Measurements from ENCODE around the gene LHB.

Gene LHB

DNA sequence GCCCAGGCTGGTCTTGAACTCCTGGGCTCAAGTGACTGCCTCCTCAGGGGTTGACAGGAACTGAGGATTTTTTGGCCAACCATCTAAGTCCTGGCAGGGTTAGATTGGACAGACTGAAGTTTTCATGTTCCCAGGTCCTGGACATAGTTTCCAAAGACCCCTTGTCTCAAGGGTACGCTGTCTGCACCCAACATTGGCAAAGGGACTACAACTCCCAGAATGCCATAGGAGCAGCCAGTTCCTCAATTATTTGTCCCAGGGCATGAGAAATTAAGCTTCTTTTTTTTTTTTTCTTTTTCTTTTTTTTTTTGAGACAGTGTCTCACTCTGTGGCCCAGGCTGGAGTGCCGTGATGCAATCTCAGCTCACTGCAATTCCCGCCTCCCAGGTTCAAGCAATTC, 30.7 kb downstream of the LHB start:
- no peak for DNase-seq (ENCODE audit: extremely low read depth in 1 of 2, low read depth in 1 of 2)

DNA sequence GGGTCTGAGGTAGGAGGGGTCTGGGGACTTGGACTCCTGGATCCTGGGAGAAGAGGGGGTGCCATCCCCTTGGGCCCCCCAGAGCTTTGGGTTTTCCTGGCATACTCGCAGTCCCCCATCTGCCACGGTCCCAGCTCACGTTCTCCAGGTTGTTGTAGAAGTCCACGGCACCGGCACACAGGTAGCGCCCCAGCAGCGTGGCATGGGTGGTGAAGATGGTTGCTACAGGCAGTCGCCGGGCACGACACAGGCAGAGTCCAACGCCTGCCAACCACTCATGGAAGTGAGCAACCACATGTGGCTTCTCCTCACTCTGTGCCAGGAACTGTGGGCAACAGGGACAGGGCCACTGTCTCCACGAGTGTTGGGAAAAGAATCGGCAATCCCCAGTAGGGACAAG, 31.2 kb downstream of the LHB start:
- DNase-seq (ENCODE audit: extremely low read depth in 1 of 2, low read depth in 1 of 2) = no peak

DNA sequence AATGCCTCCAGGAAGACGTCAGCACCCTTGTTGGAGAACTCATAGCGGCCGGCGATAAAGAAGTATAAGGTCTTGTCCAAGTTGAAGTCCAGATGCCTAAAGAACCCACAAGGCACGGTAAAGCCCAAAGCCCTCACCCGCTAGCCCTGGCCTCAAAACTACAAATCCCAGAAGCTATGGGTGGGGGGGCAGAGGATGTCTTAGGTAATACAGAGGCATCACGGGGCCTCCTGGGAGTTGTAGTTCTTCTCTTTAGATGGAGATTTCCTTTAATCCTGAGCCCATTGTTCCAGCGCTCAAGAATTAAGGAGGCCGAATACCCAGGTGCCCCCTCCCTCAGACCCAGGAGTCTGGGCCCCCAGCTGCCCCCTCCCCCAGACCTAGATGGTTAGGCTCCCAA, 34.6 kb downstream of the LHB start:
- DNase-seq (ENCODE audit: extremely low read depth in 1 of 2, low read depth in 1 of 2) = no peak

- DNase-seq (ENCODE audit: extremely low read depth in 1 of 2, low read depth in 1 of 2) = no peak
Observed at GRCh38 chr19:48977061-48977460, 39.8 kb downstream of the LHB start.

GRCh38 chr19:48975947-48976847, 40.7 kb downstream of the LHB start:
- DNase-seq (ENCODE audit: extremely low read depth in 1 of 2, low read depth in 1 of 2) = no peak

DNA sequence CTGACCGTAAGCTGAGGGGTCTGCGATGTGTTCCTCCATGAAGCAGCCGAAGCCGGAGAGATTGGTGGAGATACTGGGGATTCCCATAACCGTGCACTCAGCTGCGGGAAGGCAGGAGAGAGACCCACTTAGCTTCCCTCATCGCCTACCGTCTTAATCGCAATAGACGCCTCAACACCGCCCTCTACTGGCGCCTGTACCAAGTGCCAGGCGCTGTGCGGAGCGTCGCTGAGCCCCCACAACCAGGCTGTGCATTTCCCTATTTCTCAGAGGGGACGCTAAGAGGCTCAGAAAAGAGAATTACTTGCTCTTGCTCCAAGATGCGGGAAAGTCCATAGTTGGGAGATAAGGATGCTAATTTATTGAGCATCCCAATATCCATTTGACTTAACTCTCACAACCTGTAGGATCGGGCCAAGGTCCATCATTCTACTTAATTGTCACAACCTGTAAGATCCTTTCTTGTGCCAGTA, 45.9 kb downstream of the LHB start:
- DNase-seq (ENCODE audit: extremely low read depth in 1 of 2, low read depth in 1 of 2) = peak; percentile 60 to 79

DNA sequence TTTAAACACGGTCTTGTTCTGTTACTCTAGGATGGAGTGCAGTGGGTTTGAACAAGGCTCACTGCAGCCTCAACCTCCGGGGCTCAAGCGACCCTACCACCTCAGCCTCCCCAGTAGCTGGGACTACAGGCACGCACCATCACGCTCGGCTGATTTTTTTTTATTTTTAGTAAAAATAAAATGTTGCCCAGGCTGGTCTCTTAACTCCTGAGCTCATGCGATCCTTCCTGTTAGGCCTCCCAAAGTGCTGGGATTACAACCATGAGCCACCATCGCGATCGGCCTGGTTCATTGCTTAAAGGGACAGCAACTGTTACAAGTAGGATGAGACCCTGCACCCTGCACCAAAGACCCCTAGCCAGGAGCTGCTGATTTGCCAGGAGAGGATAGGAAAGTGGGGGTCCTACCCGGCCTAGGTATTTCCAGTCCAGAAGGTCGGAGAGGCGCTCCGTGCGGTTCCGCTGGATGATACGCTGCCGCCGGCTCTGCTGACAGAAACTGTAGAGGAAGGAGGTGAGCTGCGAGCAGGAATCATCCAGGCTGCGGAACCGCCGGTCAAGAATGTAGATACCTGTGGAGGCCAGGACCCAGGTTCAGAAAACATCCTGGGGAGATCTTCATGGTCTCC, 46.6 kb downstream of the LHB start:
- no peak for DNase-seq (ENCODE audit: extremely low read depth in 1 of 2, low read depth in 1 of 2)

DNA sequence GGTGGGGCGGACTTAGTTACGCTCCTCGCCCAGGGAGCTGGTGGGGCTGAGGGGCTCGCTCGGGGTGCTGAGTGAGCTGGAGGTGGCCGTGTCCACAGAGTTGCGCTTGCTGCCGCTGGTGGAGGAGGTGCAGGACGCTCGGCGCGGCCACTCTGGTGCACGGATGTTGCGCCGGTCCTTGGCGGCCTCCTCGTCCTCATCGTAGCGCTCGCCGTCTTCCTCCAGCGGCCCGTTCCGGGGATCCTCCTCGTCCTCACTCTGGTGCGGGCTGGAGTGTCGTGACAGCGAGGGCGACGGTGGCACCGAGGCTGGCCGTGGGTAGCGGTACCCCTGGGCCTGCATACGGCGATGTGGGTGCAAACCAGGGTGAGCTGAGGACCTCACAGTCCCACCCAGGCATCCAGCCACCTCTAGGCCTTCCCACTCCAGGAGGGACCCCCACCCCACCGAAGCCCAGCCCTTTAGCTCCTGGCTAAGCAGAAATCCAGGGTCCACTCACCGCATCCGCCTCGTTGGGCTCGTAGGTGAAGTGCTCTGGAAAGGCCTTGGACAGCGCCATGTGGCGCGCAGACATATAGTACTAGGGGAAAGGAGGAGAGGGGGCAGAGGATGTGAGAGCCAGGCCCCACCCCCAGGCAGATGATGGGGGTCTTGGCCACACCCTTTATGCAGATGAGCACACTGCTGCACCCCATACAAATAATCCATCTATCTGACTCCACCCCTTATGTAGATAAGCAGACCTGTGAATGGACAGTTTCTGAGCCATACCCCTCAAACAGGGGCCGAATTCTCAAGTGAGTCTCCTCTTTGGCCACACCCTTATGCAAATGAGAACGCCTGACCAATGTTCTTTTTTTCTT, 47.4 kb downstream of the LHB start:
- DNase-seq (ENCODE audit: extremely low read depth in 1 of 2, low read depth in 1 of 2) = no peak

DNA sequence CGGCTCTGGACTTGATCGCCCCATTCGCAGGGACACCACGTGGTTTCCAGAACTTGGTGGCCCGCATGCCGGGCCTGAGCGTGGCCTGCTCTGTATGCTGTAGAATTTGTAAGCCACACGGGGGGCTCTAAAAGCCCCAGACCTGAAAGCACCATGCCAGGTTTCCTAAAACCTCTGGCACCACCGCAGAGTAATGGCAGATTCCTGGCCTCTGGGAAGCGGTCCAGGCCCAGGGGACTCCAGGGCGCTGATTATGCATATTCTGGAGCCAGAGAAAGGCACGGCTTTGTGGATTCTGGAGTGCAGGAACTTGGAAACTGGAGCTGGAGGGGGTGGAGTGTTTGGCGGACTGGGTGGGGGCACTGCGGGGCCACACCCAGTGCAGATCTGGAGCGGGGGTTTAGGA, 48.1 kb downstream of the LHB start:
- no peak for DNase-seq (ENCODE audit: extremely low read depth in 1 of 2, low read depth in 1 of 2)

DNA sequence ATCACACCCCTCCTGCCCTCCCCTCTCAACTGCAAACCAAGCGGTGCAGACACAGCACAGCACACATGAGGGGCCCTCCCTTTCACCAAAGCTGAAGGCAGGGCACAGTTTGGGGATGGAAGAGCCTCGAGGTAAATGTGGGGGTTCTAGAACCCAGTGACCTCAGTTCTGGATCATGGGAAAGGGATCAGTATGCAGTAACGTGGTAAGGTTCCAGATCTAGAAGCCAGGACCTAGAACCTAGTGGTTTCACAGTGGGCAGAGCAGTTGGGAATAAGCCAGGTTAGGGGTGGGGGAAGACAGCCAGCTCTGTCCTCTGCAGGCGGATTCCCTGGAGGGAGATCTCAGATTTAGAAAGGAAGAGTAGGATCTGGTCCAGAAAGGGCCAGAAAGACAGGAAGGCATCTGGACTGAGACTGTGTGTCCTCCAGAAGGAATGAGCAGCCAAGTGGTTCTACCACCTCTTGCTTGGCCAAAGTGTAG, 48.7 kb downstream of the LHB start:
- DNase-seq (ENCODE audit: extremely low read depth in 1 of 2, low read depth in 1 of 2) = no peak

DNA sequence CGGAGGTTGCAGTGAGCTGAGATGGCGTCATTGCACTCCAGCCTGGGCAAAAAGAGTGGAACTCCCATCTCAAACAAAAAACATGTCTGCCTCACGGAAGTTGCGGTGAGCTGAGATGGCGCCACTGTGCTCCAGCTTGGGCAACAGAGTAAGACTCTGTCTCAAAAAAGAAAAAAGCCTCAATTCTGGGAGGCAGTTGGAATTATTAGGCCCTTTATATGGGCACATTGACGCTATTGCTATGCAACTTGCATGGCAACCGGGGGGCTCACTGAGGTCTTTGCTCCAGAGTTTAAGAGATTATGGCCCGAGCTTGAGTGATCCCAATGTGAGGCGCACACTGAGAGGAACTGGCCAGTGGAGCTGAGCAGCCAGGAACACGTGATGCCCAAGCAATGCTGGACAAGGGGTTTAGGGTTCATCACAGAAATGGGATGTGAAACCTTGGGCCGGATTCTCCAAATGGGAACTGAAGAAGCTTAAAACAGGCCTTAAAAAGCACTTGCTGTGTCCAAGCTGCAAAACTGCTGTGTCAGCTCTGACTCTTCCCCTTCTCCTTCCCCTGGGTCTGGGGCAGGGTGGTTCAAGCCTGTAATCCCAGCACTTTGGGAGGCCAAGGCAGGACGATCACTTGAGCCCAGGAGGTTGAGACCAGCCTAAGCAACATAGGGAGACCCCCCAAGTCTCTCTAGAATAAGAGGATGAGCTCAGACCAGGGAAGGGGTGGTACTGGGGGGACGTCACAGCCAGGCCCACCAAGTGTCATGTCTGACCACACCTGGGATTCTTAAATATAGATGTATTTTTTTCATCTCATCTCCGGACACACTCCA, 49.3 kb downstream of the LHB start:
- no peak for DNase-seq (ENCODE audit: extremely low read depth in 1 of 2, low read depth in 1 of 2)

GRCh38 chr19:48966541-48967345, 50.1 kb downstream of the LHB start:
- no peak for DNase-seq (ENCODE audit: extremely low read depth in 1 of 2, low read depth in 1 of 2)
